ENCODE results near the gene SLK.

DNA sequence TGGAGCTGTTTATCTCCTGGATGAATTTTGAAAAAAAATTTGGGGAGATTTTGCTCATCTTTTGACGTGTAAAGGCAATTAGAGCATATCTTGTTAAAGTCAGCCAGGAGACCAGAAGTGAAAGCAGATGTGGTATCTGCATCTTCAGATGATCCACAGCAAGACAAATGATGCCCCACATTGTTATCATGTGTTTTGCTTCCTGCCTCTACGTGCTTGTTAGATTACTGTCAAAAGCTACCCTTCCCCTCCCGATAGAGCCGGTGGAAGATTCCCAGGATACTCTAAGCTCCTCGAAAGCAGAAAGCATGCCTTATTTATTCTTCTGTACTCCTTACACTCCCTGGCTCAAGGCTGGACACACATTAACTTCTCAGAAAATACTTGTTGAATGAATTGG, 105.8 kb downstream of the SLK start:
- TF ChIP-seq EZH2phosphoT487 (IDR thresholded peaks at IDR 0.05; ENCODE audit: low read length), result no peak
- TF ChIP-seq, protein P1, sequence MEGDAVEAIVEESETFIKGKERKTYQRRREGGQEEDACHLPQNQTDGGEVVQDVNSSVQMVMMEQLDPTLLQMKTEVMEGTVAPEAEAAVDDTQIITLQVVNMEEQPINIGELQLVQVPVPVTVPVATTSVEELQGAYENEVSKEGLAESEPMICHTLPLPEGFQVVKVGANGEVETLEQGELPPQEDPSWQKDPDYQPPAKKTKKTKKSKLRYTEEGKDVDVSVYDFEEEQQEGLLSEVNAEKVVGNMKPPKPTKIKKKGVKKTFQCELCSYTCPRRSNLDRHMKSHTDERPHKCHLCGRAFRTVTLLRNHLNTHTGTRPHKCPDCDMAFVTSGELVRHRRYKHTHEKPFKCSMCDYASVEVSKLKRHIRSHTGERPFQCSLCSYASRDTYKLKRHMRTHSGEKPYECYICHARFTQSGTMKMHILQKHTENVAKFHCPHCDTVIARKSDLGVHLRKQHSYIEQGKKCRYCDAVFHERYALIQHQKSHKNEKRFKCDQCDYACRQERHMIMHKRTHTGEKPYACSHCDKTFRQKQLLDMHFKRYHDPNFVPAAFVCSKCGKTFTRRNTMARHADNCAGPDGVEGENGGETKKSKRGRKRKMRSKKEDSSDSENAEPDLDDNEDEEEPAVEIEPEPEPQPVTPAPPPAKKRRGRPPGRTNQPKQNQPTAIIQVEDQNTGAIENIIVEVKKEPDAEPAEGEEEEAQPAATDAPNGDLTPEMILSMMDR (IDR thresholded peaks at IDR 0.05; ENCODE audit: low read length), result no peak
